Vagina (tissue), 2 donors: Measurements from ENCODE around the gene SWAP70.
A peak's percentile ranks its signal among the peaks of the same experiment; 100 is the strongest.

Source experiments
- POLR2A ChIP-seq, 2 donors: fragments of 450-650 bp; IDR thresholded peaks; one replicate each; pipeline ENCODE4 v1.6.1; 2017; ENCODE audit warnings: antibody characterized with exemption in 2 of 2, mild to moderate bottlenecking in 2 of 2, moderate library complexity in 2 of 2
- POLR2AphosphoS5 ChIP-seq, 2 donors: sonication (generic); formaldehyde crosslinking; IDR thresholded peaks; one replicate each; pipeline ENCODE4 v1.9.0; 2017; ENCODE audit warnings: antibody characterized with exemption in 2 of 2, mild to moderate bottlenecking in 2 of 2, low read depth in 1 of 2; ENCODE audit not compliant: insufficient read depth in 1 of 2
- TF ChIP-seq, protein P1 (sequence below), 3 experiments: fragments of 450-650 bp in 2 of 3; fragments of 200-600 bp in 1 of 3; sonication (generic) in 1 of 3; IDR thresholded peaks; one replicate each; pipeline ENCODE4 v1.5.1; 2017 to 2019; ENCODE audit warnings: antibody characterized with exemption in 3 of 3, mild to moderate bottlenecking in 2 of 3, moderate library complexity in 2 of 3

DNA sequence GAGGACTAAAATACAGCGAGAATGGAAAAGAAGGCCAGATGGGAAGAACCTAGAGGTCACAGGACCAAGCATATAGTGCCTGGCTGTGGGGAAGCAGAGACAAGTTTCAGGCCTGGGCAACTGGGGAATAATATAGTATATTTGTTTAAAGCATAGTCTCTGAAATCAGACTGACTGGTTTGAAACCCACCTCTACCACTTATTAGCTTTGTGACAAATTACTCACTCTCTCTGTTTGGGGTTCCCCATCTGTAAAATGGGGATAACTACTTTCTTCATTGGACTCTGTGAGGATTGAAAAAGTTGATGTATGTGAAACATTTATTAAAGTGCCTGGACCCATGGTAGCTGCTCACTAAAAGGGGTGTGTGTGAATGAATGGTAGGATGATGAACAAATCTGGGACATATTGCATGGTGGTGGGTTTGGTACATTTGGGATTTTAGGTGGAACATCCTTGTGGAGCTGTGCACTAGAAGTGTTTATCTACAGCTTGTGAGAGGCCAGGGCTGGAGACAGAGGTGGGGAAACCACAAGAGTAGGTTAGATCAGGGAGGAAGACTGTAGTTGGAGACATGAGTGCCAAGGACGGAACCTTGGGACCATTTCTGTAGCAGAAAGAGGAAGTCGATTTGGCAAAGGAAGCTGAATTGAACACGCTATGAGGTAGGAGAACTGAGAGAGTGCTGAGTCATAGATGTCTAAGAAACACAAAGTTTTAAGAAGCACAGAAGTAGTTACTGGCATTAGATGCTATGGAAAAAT is 52.6 kb downstream of the SWAP70 start:
- TF ChIP-seq, protein P1, sequence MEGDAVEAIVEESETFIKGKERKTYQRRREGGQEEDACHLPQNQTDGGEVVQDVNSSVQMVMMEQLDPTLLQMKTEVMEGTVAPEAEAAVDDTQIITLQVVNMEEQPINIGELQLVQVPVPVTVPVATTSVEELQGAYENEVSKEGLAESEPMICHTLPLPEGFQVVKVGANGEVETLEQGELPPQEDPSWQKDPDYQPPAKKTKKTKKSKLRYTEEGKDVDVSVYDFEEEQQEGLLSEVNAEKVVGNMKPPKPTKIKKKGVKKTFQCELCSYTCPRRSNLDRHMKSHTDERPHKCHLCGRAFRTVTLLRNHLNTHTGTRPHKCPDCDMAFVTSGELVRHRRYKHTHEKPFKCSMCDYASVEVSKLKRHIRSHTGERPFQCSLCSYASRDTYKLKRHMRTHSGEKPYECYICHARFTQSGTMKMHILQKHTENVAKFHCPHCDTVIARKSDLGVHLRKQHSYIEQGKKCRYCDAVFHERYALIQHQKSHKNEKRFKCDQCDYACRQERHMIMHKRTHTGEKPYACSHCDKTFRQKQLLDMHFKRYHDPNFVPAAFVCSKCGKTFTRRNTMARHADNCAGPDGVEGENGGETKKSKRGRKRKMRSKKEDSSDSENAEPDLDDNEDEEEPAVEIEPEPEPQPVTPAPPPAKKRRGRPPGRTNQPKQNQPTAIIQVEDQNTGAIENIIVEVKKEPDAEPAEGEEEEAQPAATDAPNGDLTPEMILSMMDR (IDR thresholded peaks at IDR 0.05), result no peak
- TF ChIP-seq POLR2A (IDR thresholded peaks at IDR 0.05) (no peak), POLR2AphosphoS5 (IDR thresholded peaks at IDR 0.05; ENCODE audit: insufficient read depth in 1 of 2, low read depth in 1 of 2) (peak in 1 of 2 donors; percentile 75)
